ENCODE data around the gene SMPD1. TPM values are rescaled to one million over a fixed set of nuclear protein-coding genes. Genes with fewer than 3 reads are reported as not detected.

The SMPD1 gene
- total and polyA plus RNA-seq, 2 of the 4 experiments (the other 2 are of a cell fraction), result 19.5 to 108 TPM

DNA sequence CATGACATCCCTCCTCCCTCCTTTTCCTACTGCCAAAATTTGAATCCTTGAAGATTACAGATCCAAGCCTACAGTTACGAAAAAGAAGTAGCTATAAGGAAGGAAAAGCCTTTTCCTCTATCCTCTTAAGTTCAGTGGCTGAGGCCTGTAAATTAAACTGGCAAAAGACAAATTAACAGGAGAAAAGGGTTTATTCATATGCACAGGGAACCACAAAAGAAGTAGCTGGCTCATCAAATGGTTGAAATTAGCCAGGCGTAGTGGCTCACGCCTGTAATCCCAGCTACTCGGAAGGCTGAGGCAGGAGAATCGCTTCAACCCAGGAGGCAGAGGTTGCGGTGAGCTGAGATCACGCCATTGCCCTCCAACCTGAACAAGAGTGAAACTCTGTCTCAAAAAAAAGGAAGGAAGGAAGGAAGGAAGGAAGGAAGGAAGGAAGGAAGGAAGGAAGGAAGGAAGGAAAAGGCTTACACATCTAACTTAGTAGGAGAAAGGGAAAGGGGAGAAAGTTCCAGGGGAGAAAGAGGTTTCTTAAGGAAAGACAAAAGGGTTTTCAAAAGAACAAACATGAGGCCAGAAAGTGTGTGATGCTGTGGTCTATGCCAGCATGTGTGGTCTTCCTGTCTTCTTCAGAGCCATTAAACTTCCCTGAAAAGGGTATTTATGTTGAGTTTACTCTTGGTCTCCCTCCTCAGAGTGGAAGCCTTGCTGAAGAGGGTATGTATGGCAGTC is 5.1 kb upstream of the SMPD1 start:
- BruUV-seq (replicated peaks), result no TSS peak

More for the DNA sequence above, 5.1 kb upstream of the SMPD1 start:
- intact Hi-C loops (cut with micrococcal nuclease) (no loop called here), in situ Hi-C loops (cut with MboI; ENCODE audit: low sequenced_read_pairs) (loop anchor here (10.0 kb wide), 1 partner anchor 300 kb away; the partner anchor contains the start of gene MRPL17), dilution Hi-C loops (cut with HindIII; ENCODE audit: low sequenced_read_pairs, unreplicated experiment) (no loop called here)
- H3K27me3 ChIP-seq (ENCODE audit: control insufficient read depth, insufficient read depth, low read length), result no peaks in the 10 kb centered on the region
- TF ChIP-seq POLR2A (IDR thresholded peaks at IDR 0.05; ENCODE audit: low read depth, low read length) (no peak), BHLHE40 (IDR thresholded peaks at IDR 0.05; ENCODE audit: low read depth, low read length) (no peak), CEBPB (IDR thresholded peaks at IDR 0.05; ENCODE audit: low read depth, low read length) (no peak)
- no peak for ATAC-seq (ENCODE audit: low read depth)
- no peaks in the 10 kb centered on the region for H4K20me1 ChIP-seq (ENCODE audit: insufficient read depth, low read length)
- no peak overlapping the region for H3K4me3 ChIP-seq (ENCODE audit: insufficient read depth, low read depth, low read length)
- H3K36me3 ChIP-seq (ENCODE audit: control insufficient read depth, insufficient read depth, low read length), result no peaks in the 10 kb centered on the region
- no peak overlapping the region for H2AK5ac ChIP-seq (ENCODE audit: low read depth, low read length)
- ChIA-PET CTCF (interaction anchor here (0.9 to 4.2 kb wide), 3 partner anchors 56 to 104 kb away, joined by 3 to 16 read pairs (median 3); no protein-coding TSS in a partner anchor), POLR2A (ENCODE audit: unreplicated experiment) (no interaction called here)
- H3K9ac ChIP-seq (ENCODE audit: low read depth, low read length), result no peak overlapping the region
- no peak overlapping the region for H2BK5ac ChIP-seq (ENCODE audit: low read depth, low read length, poor library complexity, severe bottlenecking)
- H2BK20ac ChIP-seq (ENCODE audit: low read depth, low read length), result no peak overlapping the region
- no peak overlapping the region; the same call in 2 of the 3 replicates for H2BK15ac ChIP-seq (ENCODE audit: low read depth, low read length)
- DNase-seq, result no peak
- H3K4ac ChIP-seq (ENCODE audit: low read depth, low read length), result no peak overlapping the region
- peaks cover 2% of the 10 kb centered on the region; the same call in 1 of the 2 replicates for H3K4me1 ChIP-seq (ENCODE audit: control insufficient read depth, insufficient read depth, low read length)
- no peak overlapping the region for H3K4me2 ChIP-seq (ENCODE audit: low read depth, low read length)
- H4K5ac ChIP-seq (ENCODE audit: low read depth, low read length), result no peak overlapping the region
- H2AK9ac ChIP-seq (replicated peaks; ENCODE audit: low read depth, low read length, poor library complexity), result no peak overlapping the region
- H2BK120ac ChIP-seq (ENCODE audit: low read depth, low read length), result no peak overlapping the region
- no peak overlapping the region for H3K56ac ChIP-seq (ENCODE audit: extremely low read depth, insufficient read depth, low read length)
- 90% methylated on average over 2 of the region's 7 CpGs; no CpG with 5 or more reads in 1 of the 2 experiments for WGBS, 2 experiments (ENCODE audit: extremely low coverage in 2 of 2, insufficient read length in 1 of 2)
- H4K8ac ChIP-seq (ENCODE audit: low read depth in 2 of 2, low read length in 2 of 2), result no peak overlapping the region
- H3K23ac ChIP-seq (ENCODE audit: low read depth, low read length), result no peak overlapping the region
- H3K27ac ChIP-seq (ENCODE audit: insufficient read depth, low read length), result no peak overlapping the region
- no peaks in the 10 kb centered on the region for H3K9me3 ChIP-seq (ENCODE audit: control insufficient read depth, insufficient read depth, low read length)
- H3K9me1 ChIP-seq (ENCODE audit: insufficient read depth, low read length), result peaks cover 5% of the 10 kb centered on the region
- H3K79me1 ChIP-seq (ENCODE audit: low read depth in 1 of 2, low read length in 2 of 2), result 0 out of 4 replicates have a peak, but pooled peaks cover 0 to 5% of the 10 kb centered on the region in 2 experiments
- H2AFZ ChIP-seq (replicated peaks; ENCODE audit: low read length, poor library complexity), result no peak overlapping the region
- no peak overlapping the region for H3K18ac ChIP-seq (ENCODE audit: low read depth, low read length)
- no peak overlapping the region for H3K14ac ChIP-seq (replicated peaks; ENCODE audit: low read depth, low read length)
- no peak overlapping the region for H4K91ac ChIP-seq (ENCODE audit: insufficient read depth, low read depth, low read length)
